PC-9 (cell line): ENCODE data around the gene RGS13.

Experiments
- CTCF ChIP-seq: fragments of 200-600 bp; sonication (generic); conservative IDR thresholded peaks from 2 replicates; pipeline ENCODE4 v1.6.1; 2017; ENCODE audit warnings: mixed run types, antibody characterized with exemption, mild to moderate bottlenecking, moderate library complexity
- EZH2 ChIP-seq: fragments of 200-600 bp; sonication (generic); IDR thresholded peaks from 2 replicates; pipeline ENCODE4 v1.8.0; 2017; ENCODE audit warnings: antibody characterized with exemption, low read depth

- TF ChIP-seq CTCF (no peak), EZH2 (no peak)
These were observed 21.8 kb downstream of the RGS13 start for GRCh38 chr1:192657760-192658159.
